GM23338 (cell line): Measurements from ENCODE around the gene HOXC5. TPM values are rescaled to one million over a fixed set of nuclear protein-coding genes. Genes with fewer than 3 reads are reported as not detected.

Experiments
- ATAC-seq: fragments of 200-7000 bp; cut with Tn5 transposase; 3 replicates; pipeline ENCODE4 v1.9.1; 2020
- DNase-seq: peaks from one replicate; pipeline ENCODE4 v3.0.0-alpha.2; 2015; ENCODE audit warnings: low spot score
- H2AFZ ChIP-seq: fragments of 200-600 bp; sonication (generic); 2 replicates; pipeline ENCODE4 v1.8.0; 2016; ENCODE audit warnings: antibody characterized with exemption, mild to moderate bottlenecking, moderate library complexity
- H3F3A ChIP-seq: fragments of 200-600 bp; sonication (generic); replicated peaks from 2 replicates; pipeline ENCODE4 v1.8.0; 2017; ENCODE audit warnings: antibody characterized with exemption, mixed run types, low read depth
- H3K27ac ChIP-seq: fragments of 200-600 bp; sonication (generic); 2 replicates; pipeline ENCODE4 v1.6.1; 2016; ENCODE audit warnings: low read depth
- H3K27me3 ChIP-seq: fragments of 200-600 bp; sonication (generic); 2 replicates; pipeline ENCODE4 v1.8.0; 2016; ENCODE audit warnings: mild to moderate bottlenecking, mixed run types, moderate library complexity; ENCODE audit not compliant: insufficient read depth
- H3K36me3 ChIP-seq: fragments of 200-600 bp; sonication (generic); 2 replicates; pipeline ENCODE4 v1.8.0; 2016; ENCODE audit warnings: mild to moderate bottlenecking; ENCODE audit not compliant: insufficient read depth
- H3K4me1 ChIP-seq: fragments of 200-600 bp; sonication (generic); 2 replicates; pipeline ENCODE4 v1.8.0; 2016; ENCODE audit warnings: mild to moderate bottlenecking, moderate library complexity; ENCODE audit not compliant: insufficient read depth
- H3K4me2 ChIP-seq: fragments of 200-600 bp; sonication (generic); 2 replicates; pipeline ENCODE4 v1.7.1; 2017; ENCODE audit warnings: mixed run types
- H3K4me3 ChIP-seq: fragments of 200-600 bp; sonication (generic); 2 replicates; pipeline ENCODE4 v1.6.1; 2016; ENCODE audit warnings: mixed run types
- H3K79me2 ChIP-seq: fragments of 200-600 bp; sonication (generic); replicated peaks from 2 replicates; pipeline ENCODE4 v1.8.0; 2017; ENCODE audit warnings: mild to moderate bottlenecking; ENCODE audit not compliant: insufficient read depth
- H3K9me2 ChIP-seq: fragments of 200-600 bp; sonication (generic); 2 replicates; pipeline ENCODE4 v1.8.0; 2017; ENCODE audit not compliant: insufficient read depth
- H4K20me1 ChIP-seq: fragments of 200-600 bp; sonication (generic); replicated peaks from 2 replicates; pipeline ENCODE4 v1.8.0; 2017; ENCODE audit warnings: mild to moderate bottlenecking; ENCODE audit not compliant: insufficient read depth
- H3K27ac Mint-ChIP-seq: 2 replicates; pipeline ENCODE4 v1.8.0; 2020; ENCODE audit warnings: inconsistent platforms, mild to moderate bottlenecking, moderate library complexity, mixed read lengths
- H3K27me3 Mint-ChIP-seq: 3 replicates; pipeline ENCODE4 v1.8.0; 2022; ENCODE audit warnings: low read depth, mild to moderate bottlenecking, moderate library complexity, mixed read lengths, inconsistent platforms; ENCODE audit not compliant: insufficient read depth, poor library complexity
- H3K36me3 Mint-ChIP-seq: 3 replicates; pipeline ENCODE4 v1.8.0; 2021; ENCODE audit warnings: low read depth, mild to moderate bottlenecking, inconsistent platforms, moderate library complexity, mixed read lengths
- H3K4me1 Mint-ChIP-seq: 3 replicates; pipeline ENCODE4 v1.8.0; 2020; ENCODE audit warnings: mild to moderate bottlenecking, inconsistent platforms, mixed read lengths
- H3K4me3 Mint-ChIP-seq: 3 replicates; pipeline ENCODE4 v1.8.0; 2021; ENCODE audit warnings: moderate library complexity, mild to moderate bottlenecking, inconsistent platforms, mixed read lengths
- H3K9me3 Mint-ChIP-seq: 3 replicates; pipeline ENCODE4 v1.8.0; 2020; ENCODE audit warnings: moderate library complexity, mild to moderate bottlenecking, inconsistent platforms, mixed read lengths
- CREB1 ChIP-seq: fragments of 250-450 bp; sonication (Bioruptor Pico); IDR thresholded peaks from 2 replicates; pipeline ENCODE4 v1.5.0; 2020; ENCODE audit warnings: low read depth, mild to moderate bottlenecking, moderate library complexity
- ETS1 ChIP-seq: IDR thresholded peaks from 2 replicates; pipeline ENCODE4 v1.6.1; 2016; ENCODE audit warnings: antibody characterized with exemption
- EZH2 ChIP-seq: fragments of 200-600 bp; sonication (generic); IDR thresholded peaks from one replicate; pipeline ENCODE4 v1.8.0; 2017; ENCODE audit warnings: antibody characterized with exemption, mild to moderate bottlenecking, low read depth; ENCODE audit not compliant: unreplicated experiment
- EZH2phosphoT487 ChIP-seq: fragments of 200-600 bp; sonication (generic); IDR thresholded peaks from one replicate; pipeline ENCODE4 v1.8.1; 2018; ENCODE audit warnings: antibody characterized with exemption; ENCODE audit not compliant: unreplicated experiment
- JUNB ChIP-seq: IDR thresholded peaks from one replicate; pipeline ENCODE4 v1.6.1; 2016; ENCODE audit warnings: antibody characterized with exemption; ENCODE audit not compliant: unreplicated experiment
- POLR2AphosphoS5 ChIP-seq: IDR thresholded peaks from 2 replicates; pipeline ENCODE4 v1.6.1; 2016; ENCODE audit warnings: antibody characterized with exemption, low read depth
- STAT1 ChIP-seq: IDR thresholded peaks from one replicate; pipeline ENCODE4 v1.6.1; 2016; ENCODE audit warnings: antibody characterized with exemption; ENCODE audit not compliant: unreplicated experiment
- ZNF114 ChIP-seq: fragments of 250-450 bp; sonication (Bioruptor Pico); IDR thresholded peaks from 2 replicates; pipeline ENCODE4 v1.5.0; 2020; ENCODE audit warnings: mild to moderate bottlenecking, moderate library complexity
- ZNF462 ChIP-seq: fragments of 250-450 bp; sonication (Bioruptor Pico); IDR thresholded peaks from 2 replicates; pipeline ENCODE4 v1.5.0; 2020; ENCODE audit warnings: mild to moderate bottlenecking, moderate library complexity
- polyA plus RNA-seq: library from polyadenylated mRNA; unstranded; fragments of >200 nt; fragmentation: Nextera tagmentation; extraction: Ambion mirVana; gene quantifications from 2 replicates; pipeline ENCODE4 v1.2.1, GENCODE V29; 2016
- total RNA-seq: library from RNA; depleted of rRNA; stranded (reverse); fragments of >200 nt; shearing (Covaris generic); gene quantifications from 2 replicates; pipeline ENCODE4 v1.2.3, GENCODE V29; 2014

The HOXC5 gene
- total and polyA plus RNA-seq, 2 experiments from 2014 or later, result not detected

GRCh38 chr12:54010972-54011664, 21.7 kb upstream of the HOXC5 start:
- Histone ChIP-seq H3K27ac (no peak overlapping the region), H3K4me1 (peaks cover 44% of the 10 kb centered on the region), H3F3A (peaks cover 38% of the 10 kb centered on the region), H3K27me3 (peaks cover 100% of the 10 kb centered on the region), H3K9me2 (no peaks in the 10 kb centered on the region), H3K4me2 (0 out of 2 replicates have a peak overlapping the region, but pooled peaks have one; percentile 7), H3K79me2 (no peaks in the 10 kb centered on the region), H3K4me3 (no peak overlapping the region), H3K36me3 (no peaks in the 10 kb centered on the region), H4K20me1 (peaks cover 25% of the 10 kb centered on the region), H2AFZ (no peak overlapping the region)
- H3K4me1 Mint-ChIP-seq, result peaks cover 29% of the 10 kb centered on the region
- H3K36me3 Mint-ChIP-seq, result no peaks in the 10 kb centered on the region
- ATAC-seq, result no peak
- TF ChIP-seq POLR2AphosphoS5 (no peak), STAT1 (no peak), EZH2phosphoT487 (peak; percentile 13), EZH2 (peak; percentile 95)
- no peak for DNase-seq
- no peak overlapping the region for H3K27ac Mint-ChIP-seq
- peaks cover 99% of the 10 kb centered on the region for H3K27me3 Mint-ChIP-seq
- no peaks in the 10 kb centered on the region; the same call in 2 of the 3 replicates for H3K9me3 Mint-ChIP-seq
- H3K4me3 Mint-ChIP-seq, result no peak overlapping the region; the same call in 2 of the 3 replicates

- Histone ChIP-seq H4K20me1 (peaks cover 25% of the 10 kb centered on the region), H3K4me1 (peaks cover 43% of the 10 kb centered on the region), H3K4me3 (no peak overlapping the region), H3K4me2 (peak overlapping the region; percentile 7; the same call in 1 of the 2 replicates), H3F3A (peaks cover 38% of the 10 kb centered on the region), H3K36me3 (no peaks in the 10 kb centered on the region), H2AFZ (no peak overlapping the region), H3K9me2 (no peaks in the 10 kb centered on the region), H3K79me2 (no peaks in the 10 kb centered on the region), H3K27me3 (peaks cover 100% of the 10 kb centered on the region), H3K27ac (no peak overlapping the region)
- no peak overlapping the region for H3K4me3 Mint-ChIP-seq
- H3K36me3 Mint-ChIP-seq, result no peaks in the 10 kb centered on the region
- peak; percentile 60 for TF ChIP-seq EZH2
- no peak for TF ChIP-seq CREB1 (CRISPR knock-in tag)
- no peak for TF ChIP-seq ETS1
- no peak for TF ChIP-seq ZNF114 (CRISPR knock-in tag)
- no peak for TF ChIP-seq POLR2AphosphoS5
- peak; percentile 6 for TF ChIP-seq EZH2phosphoT487
- TF ChIP-seq ZNF462, result no peak
- TF ChIP-seq JUNB, result no peak
- H3K27me3 Mint-ChIP-seq, result peaks cover 99% of the 10 kb centered on the region
- no peak for ATAC-seq
- H3K9me3 Mint-ChIP-seq, result no peaks in the 10 kb centered on the region; the same call in 2 of the 3 replicates
- H3K4me1 Mint-ChIP-seq, result peaks cover 26% of the 10 kb centered on the region
- H3K27ac Mint-ChIP-seq, result no peak overlapping the region
- peak; percentile 75 for DNase-seq
Measured at GRCh38 chr12:54011665-54012532, 21.0 kb upstream of the HOXC5 start.
